A549 (cell line): ENCODE measurements around the gene ACP3. TPM values are rescaled to one million over a fixed set of nuclear protein-coding genes. Genes with fewer than 3 reads are reported as not detected.

Experiments used
- ATAC-seq, 2 experiments: fragments of 200-7000 bp in 1 of 2; fragments of >200 bp in 1 of 2; cut with Nextera tagmentation in 1 of 2; cut with Tn5 transposase in 1 of 2; 3 replicates each; pipeline versions ENCODE4 v1.8.0 to v1.9.1; 2018 to 2020; ENCODE audit warnings: mild to moderate bottlenecking in 1 of 2, moderate library complexity in 1 of 2
- CTCF ChIA-PET: fragments of 300-600 bp; sonication (Branson Sonifier 250); formaldehyde crosslinking; extraction: SDS; loops from one replicate; lab custom pipeline; 2021; ENCODE audit warnings: antibody characterized with exemption, inconsistent platforms; lab: Yijun Ruan, JAX
- POLR2A ChIA-PET: fragments of 350-600 bp; formaldehyde crosslinking; extraction: SDS; loops from one replicate; lab custom pipeline; 2021; ENCODE audit warnings: antibody characterized with exemption, inconsistent platforms; lab: Yijun Ruan, JAX
- DNase-seq, 2 experiments: peaks; one replicate each; pipeline versions ENCODE4 v3.0.0 to v3.0.0-alpha.2; 2011 to 2016; ENCODE audit warnings: low read depth in 1 of 2, low spot score in 1 of 2
- FAIRE-seq: peaks from 2 replicates; lab custom pipeline; 2011; peaks lifted over from hg19 to GRCh38; lab: Jason Lieb, UNC
- H3K27ac ChIP-seq, 2 experiments: fragments of >200 bp; sonication (Bioruptor Twin); formaldehyde crosslinking; 3 replicates each; pipeline ENCODE4 v1.5.1; 2016 to 2017
- H3K4me1 ChIP-seq: fragments of >200 bp; sonication (Bioruptor Twin); formaldehyde crosslinking; 3 replicates; pipeline ENCODE4 v1.6.1; 2016
- H3K4me2 ChIP-seq: fragments of >200 bp; sonication (Bioruptor Twin); formaldehyde crosslinking; 3 replicates; pipeline ENCODE4 v1.6.1; 2016
- H3K4me3 ChIP-seq: fragments of >200 bp; sonication (Bioruptor Twin); formaldehyde crosslinking; 3 replicates; pipeline ENCODE4 v1.5.1; 2016
- H3K9me3 ChIP-seq: fragments of >200 bp; sonication (Bioruptor Twin); formaldehyde crosslinking; 3 replicates; pipeline ENCODE4 v1.6.1; 2016
- CBX8 ChIP-seq: fragments of 200-600 bp; sonication (generic); IDR thresholded peaks from 2 replicates; pipeline ENCODE4 v1.6.1; 2016
- EHF ChIP-seq: fragments of 250-450 bp; sonication (Bioruptor Pico); IDR thresholded peaks from 2 replicates; pipeline ENCODE4 v1.5.0; 2020; ENCODE audit warnings: mild to moderate bottlenecking
- EHMT2 ChIP-seq: fragments of 200-600 bp; sonication (generic); IDR thresholded peaks from 2 replicates; pipeline ENCODE4 v1.6.1; 2016; ENCODE audit warnings: antibody characterized with exemption, low read depth, mild to moderate bottlenecking, moderate library complexity
- ESRRA ChIP-seq: fragments of 150-350 bp; IDR thresholded peaks from 2 replicates; pipeline ENCODE4 v1.6.1; 2014; ENCODE audit warnings: mild to moderate bottlenecking, low read length, borderline replicate concordance
- HDAC2 ChIP-seq: fragments of 200-600 bp; sonication (generic); IDR thresholded peaks from 2 replicates; pipeline ENCODE4 v1.6.1; 2016
- HOXA7 ChIP-seq: fragments of 250-450 bp; sonication (Bioruptor Pico); IDR thresholded peaks from 2 replicates; pipeline ENCODE4 v1.5.0; 2020; ENCODE audit warnings: mild to moderate bottlenecking, moderate library complexity
- POLR2A ChIP-seq: IDR thresholded peaks from 2 replicates; pipeline ENCODE4 v1.6.1; 2012; ENCODE audit warnings: mild to moderate bottlenecking, low read length
- RCOR1 ChIP-seq: fragments of 150-350 bp; IDR thresholded peaks from 2 replicates; pipeline ENCODE4 v1.6.1; 2014; ENCODE audit warnings: antibody characterized with exemption, low read length, low read depth
- REST ChIP-seq: fragments of 200-600 bp; sonication (generic); IDR thresholded peaks from 2 replicates; pipeline ENCODE4 v1.6.1; 2016; ENCODE audit warnings: antibody characterized with exemption, mild to moderate bottlenecking, moderate library complexity
- TFCP2L1 ChIP-seq: fragments of 250-450 bp; sonication (Bioruptor Pico); IDR thresholded peaks from 2 replicates; pipeline ENCODE4 v1.5.0; 2021; ENCODE audit warnings: mild to moderate bottlenecking
- TP53 ChIP-seq: fragments of 250-450 bp; sonication (Bioruptor Pico); IDR thresholded peaks from 2 replicates; pipeline ENCODE4 v1.5.0; 2021; ENCODE audit warnings: mild to moderate bottlenecking, moderate library complexity
- ZC3H11A ChIP-seq: fragments of 450-650 bp; IDR thresholded peaks from 2 replicates; pipeline ENCODE4 v1.6.1; 2014; ENCODE audit warnings: antibody characterized with exemption, mild to moderate bottlenecking
- WGBS: methylation state at CpG from one replicate; pipeline ENCODE4 v1.1.6; 2017; ENCODE audit errors: missing lambda C conversion rate; 5-methylcytosine and 5-hydroxymethylcytosine counted together
- polyA plus RNA-seq, 4 experiments: library from polyadenylated mRNA; depleted of rRNA in 3 of 4; stranded (reverse); fragments of >200 nt; fragmentation: RNase III in 1 of 4; extraction: RNeasy Plus Mini Kit Qiagen cat#74134 plus additional on column Dnase treatment in 1 of 4; gene quantifications; 2 replicates in 3 of 4; 3 replicates in 1 of 4; pipeline ENCODE4 v1.2.3, GENCODE V29; 2011 to 2017
- TF ChIP-seq, protein P1 (sequence below): fragments of 250-450 bp; sonication (Bioruptor Pico); IDR thresholded peaks from 2 replicates; pipeline ENCODE4 v1.5.0; 2021; ENCODE audit warnings: mild to moderate bottlenecking, moderate library complexity, borderline replicate concordance
- TF ChIP-seq, protein P2 (sequence below): fragments of >200 bp; sonication (Bioruptor Twin); formaldehyde crosslinking; IDR thresholded peaks from 3 replicates; pipeline ENCODE4 v1.6.1; 2016

ACP3 gene
- polyA plus RNA-seq, 2 of the 4 experiments (the other 2 are of a cell fraction) = 0.09 to 0.19 TPM

DNA sequence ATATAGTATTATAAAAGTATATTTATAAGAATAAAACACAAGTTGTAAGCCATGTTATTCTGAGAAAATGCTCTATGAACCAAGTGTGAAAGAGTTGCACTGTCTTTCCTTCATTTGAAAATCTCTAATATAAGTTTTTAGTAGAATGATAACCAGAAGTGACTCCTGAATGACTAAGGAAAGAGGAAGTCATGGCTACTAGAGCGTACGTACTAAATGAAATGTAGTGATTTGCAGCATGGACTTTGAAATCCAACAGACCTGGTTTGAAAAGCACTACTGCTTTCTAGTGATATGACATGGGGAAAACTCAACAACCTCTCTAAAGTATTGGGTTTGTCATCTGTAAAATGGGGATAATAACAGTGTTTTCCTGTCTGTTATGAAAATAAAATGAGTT is 89.8 kb downstream of the ACP3 start:
- H3K4me1 ChIP-seq = no peaks in the 10 kb centered on the region
- H3K9me3 ChIP-seq = no peaks in the 10 kb centered on the region
- ChIA-PET CTCF (interaction anchor here (1.4 kb wide), 1 partner anchor 65 kb away, joined by 4 read pairs; no protein-coding TSS in a partner anchor), POLR2A (no interaction called here)
- H3K4me2 ChIP-seq = no peak overlapping the region
- DNase-seq = no peak
- ATAC-seq = no peak
- TF ChIP-seq TFCP2L1 (CRISPR knock-in tag) (no peak), RCOR1 (no peak), REST (no peak), EHMT2 (no peak), POLR2A (no peak), CBX8 (no peak), HOXA7 (no peak), ESRRA (no peak), TP53 (CRISPR knock-in tag) (no peak), EHF (CRISPR knock-in tag) (no peak), ZC3H11A (no peak), HDAC2 (no peak)
- TF ChIP-seq, protein P1, sequence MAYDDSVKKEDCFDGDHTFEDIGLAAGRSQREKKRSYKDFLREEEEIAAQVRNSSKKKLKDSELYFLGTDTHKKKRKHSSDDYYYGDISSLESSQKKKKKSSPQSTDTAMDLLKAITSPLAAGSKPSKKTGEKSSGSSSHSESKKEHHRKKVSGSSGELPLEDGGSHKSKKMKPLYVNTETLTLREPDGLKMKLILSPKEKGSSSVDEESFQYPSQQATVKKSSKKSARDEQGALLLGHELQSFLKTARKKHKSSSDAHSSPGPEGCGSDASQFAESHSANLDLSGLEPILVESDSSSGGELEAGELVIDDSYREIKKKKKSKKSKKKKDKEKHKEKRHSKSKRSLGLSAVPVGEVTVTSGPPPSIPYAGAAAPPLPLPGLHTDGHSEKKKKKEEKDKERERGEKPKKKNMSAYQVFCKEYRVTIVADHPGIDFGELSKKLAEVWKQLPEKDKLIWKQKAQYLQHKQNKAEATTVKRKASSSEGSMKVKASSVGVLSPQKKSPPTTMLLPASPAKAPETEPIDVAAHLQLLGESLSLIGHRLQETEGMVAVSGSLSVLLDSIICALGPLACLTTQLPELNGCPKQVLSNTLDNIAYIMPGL (CRISPR knock-in tag) = no peak
- TF ChIP-seq, protein P2, sequence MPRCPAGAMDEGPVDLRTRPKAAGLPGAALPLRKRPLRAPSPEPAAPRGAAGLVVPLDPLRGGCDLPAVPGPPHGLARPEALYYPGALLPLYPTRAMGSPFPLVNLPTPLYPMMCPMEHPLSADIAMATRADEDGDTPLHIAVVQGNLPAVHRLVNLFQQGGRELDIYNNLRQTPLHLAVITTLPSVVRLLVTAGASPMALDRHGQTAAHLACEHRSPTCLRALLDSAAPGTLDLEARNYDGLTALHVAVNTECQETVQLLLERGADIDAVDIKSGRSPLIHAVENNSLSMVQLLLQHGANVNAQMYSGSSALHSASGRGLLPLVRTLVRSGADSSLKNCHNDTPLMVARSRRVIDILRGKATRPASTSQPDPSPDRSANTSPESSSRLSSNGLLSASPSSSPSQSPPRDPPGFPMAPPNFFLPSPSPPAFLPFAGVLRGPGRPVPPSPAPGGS = no peak
- TF ChIP-seq, all 56 proteins: peak for 0
- WGBS = 81% methylated on average over 2 of the region's 2 CpGs
- H3K4me3 ChIP-seq = no peak overlapping the region
- no peak for FAIRE-seq
- H3K27ac ChIP-seq = no peak overlapping the region

Other genes with a start within 250 kb of the ACP3 start
- gene DNAJC13, start 100.1 kb downstream of the ACP3 start, polyA plus RNA-seq (2011; rRNA removed) = 27.7 and 29.8 TPM in 2 replicates
- 16.6 to 17.6 TPM (median 17.0 TPM) in 3 replicates for gene DNAJC13, start 100.1 kb downstream of the ACP3 start, polyA plus RNA-seq (2017; fragmentation: RNase III; extraction: RNeasy Plus Mini Kit Qiagen cat#74134 plus additional on column Dnase treatment)